ENCODE measurements around the gene CGB7. TPM values are rescaled to one million over a fixed set of nuclear protein-coding genes. Genes with fewer than 3 reads are reported as not detected.

CGB7 gene
- total and polyA plus RNA-seq, 9 of the 15 experiments (the other 6 are each of a cell fraction or from before 2014, with no cell fraction given), result not detected

GRCh38 chr19:49085020-49085867, 27.7 kb upstream of the CGB7 start, which contains the start of gene SNRNP70 (continued):
- TF ChIP-seq TRIM25 (IDR thresholded peaks at IDR 0.05; ENCODE audit: borderline replicate concordance) (no peak), NR1H2 (CRISPR knock-in tag; IDR thresholded peaks at IDR 0.05) (no peak), IRF2 (CRISPR knock-in tag; IDR thresholded peaks at IDR 0.05) (no peak), E2F1 (CRISPR knock-in tag; IDR thresholded peaks at IDR 0.05) (peak; percentile 73; the same call in 1 of the 2 replicates), SP1 (CRISPR knock-in tag; IDR thresholded peaks at IDR 0.05) (peak; percentile 98), RCOR1 (IDR thresholded peaks at IDR 0.05; ENCODE audit: borderline replicate concordance in 1 of 2, low read depth in 2 of 2, low read length in 2 of 2) (0 out of 4 replicates have a peak, but pooled peaks of 1 of the 2 experiments have one; percentile 34), BRF1 (IDR thresholded peaks at IDR 0.05; ENCODE audit: borderline replicate concordance, extremely low read depth, insufficient read length) (no peak), EGR1 (conservative IDR thresholded peaks at IDR 0.05) (peak; percentile 88), XRCC5 (IDR thresholded peaks at IDR 0.05; ENCODE audit: low read depth, low read length) (peak; percentile 82; the same call in 1 of the 2 replicates), SUPT5H (IDR thresholded peaks at IDR 0.05) (peak; percentile 99), ZNF785 (CRISPR knock-in tag; IDR thresholded peaks at IDR 0.05) (no peak), ZNF347 (CRISPR knock-in tag; IDR thresholded peaks at IDR 0.05; ENCODE audit: low read depth) (no peak), CBFA2T3 (IDR thresholded peaks at IDR 0.05) (no peak), ELF2 (CRISPR knock-in tag; IDR thresholded peaks at IDR 0.05) (no peak; the same call in 1 of the 2 replicates), JUND (IDR thresholded peaks at IDR 0.05; ENCODE audit: borderline replicate concordance, low read depth, low read length) (no peak; the same call in none of the 2 replicates), JUND (tag; IDR thresholded peaks at IDR 0.05; ENCODE audit: borderline replicate concordance, low read depth, low read length) (no peak; the same call in 2 of the 3 replicates), ZBTB33 (CRISPR knock-in tag; IDR thresholded peaks at IDR 0.05) (0 out of 2 replicates have a peak, but pooled peaks have one; percentile 25), HMG20A (CRISPR knock-in tag; conservative IDR thresholded peaks at IDR 0.05) (no peak), ZNF124 (CRISPR knock-in tag; IDR thresholded peaks at IDR 0.05) (no peak), NR2C2 (CRISPR knock-in tag; IDR thresholded peaks at IDR 0.05) (no peak), NR2C2 (tag; IDR thresholded peaks at IDR 0.05) (peak; percentile 83), SAFB2 (IDR thresholded peaks at IDR 0.05; ENCODE audit: borderline replicate concordance, low read depth, low read length, severe bottlenecking) (no peak), ZNF830 (CRISPR knock-in tag; IDR thresholded peaks at IDR 0.05) (no peak), NCOA6 (IDR thresholded peaks at IDR 0.05) (no peak), NONO (IDR thresholded peaks at IDR 0.05; ENCODE audit: low read depth in 2 of 2, low read length in 1 of 2) (peak; percentile 25 to 77; a peak in 2 of 4 replicates)
